GM21529 (cell line): ENCODE results near the gene DENND1C.

Experiments
- ATAC-seq: cut with Tn5 transposase; IDR thresholded peaks from one replicate; pipeline ENCODE4 v1.9.1; 2021; ENCODE audit not compliant: unreplicated experiment

Gene DENND1C

DNA sequence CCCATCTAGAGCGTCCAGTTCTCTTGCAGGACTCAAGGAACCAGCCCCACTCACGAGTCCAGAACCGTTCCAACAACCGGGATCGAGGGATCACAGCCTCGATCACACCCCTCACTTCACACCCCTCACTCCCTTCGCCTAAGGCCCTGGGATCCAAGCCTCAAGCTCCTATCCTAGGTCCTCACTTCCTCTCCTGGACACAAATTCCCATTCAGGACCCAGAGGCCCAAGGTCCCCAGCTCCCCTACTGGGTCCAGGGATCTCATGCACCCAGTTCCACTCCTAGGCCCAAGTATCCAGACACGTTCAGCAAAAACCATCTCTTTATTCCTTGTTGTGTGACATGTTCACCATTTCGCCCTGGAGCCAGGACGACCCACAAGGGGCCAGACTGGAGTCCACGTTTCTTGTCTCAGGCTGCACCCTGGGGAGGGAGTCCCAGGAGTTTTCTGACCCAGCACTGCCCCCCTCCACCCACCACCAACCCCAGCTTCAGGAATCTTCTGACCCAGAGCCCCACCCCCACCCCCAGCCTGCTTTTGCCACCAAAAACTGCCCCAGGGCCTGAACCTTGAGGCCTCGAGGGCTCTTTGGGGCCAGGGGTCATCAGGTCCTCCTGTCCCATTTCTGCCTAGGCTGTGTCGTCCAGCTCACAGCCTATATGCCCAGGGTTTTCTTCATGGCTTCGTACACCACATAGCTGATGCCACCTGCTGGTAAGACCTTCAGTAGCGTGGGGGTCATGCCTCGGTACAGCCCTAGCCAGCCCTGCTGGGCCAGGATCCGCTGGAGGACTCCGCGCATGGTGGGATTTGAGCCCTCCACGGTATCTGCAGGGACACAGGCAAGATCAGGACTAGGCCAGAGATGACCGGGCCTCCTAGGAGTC is 55.6 kb downstream of the DENND1C start:
- ATAC-seq = no peak

DNA sequence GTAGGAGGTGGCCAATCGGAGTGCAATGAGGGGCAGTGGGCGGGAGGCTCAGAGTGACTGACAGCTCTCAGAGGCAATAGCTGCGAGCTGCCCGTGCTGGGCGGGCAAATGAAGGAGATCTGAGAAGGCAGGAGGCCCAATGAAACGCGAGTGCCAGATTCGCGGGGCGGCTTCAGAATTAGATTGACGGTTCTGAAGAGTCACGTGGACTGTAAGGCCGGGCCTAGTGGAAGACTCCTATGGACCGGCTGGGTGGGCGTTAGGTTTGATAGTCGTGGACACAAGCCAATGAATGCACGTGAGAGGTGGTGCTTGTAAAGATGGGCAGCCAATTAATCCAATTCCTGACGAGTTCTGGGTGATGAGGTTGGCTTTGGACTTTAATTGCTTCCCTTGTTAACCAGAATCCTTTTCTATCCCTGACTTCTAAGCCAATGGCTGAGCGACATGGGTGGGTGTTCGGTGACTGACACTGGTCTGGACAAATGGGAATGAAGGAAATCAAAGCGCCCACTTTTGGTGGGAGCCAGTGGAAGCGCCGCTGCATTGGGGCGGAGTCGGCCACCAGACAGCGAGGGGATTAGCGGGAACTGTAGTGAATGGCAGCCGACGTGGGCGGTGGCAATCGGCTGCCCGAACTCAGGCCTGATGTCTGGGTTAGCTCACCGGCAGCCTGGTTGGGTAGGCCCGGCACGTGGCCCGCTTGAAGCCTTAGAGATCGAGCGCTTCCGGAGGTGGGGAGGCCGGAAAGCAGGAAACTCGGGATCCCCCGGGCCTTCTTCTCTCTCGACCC is 56.5 kb downstream of the DENND1C start:
- ATAC-seq = peak; percentile 86

DNA sequence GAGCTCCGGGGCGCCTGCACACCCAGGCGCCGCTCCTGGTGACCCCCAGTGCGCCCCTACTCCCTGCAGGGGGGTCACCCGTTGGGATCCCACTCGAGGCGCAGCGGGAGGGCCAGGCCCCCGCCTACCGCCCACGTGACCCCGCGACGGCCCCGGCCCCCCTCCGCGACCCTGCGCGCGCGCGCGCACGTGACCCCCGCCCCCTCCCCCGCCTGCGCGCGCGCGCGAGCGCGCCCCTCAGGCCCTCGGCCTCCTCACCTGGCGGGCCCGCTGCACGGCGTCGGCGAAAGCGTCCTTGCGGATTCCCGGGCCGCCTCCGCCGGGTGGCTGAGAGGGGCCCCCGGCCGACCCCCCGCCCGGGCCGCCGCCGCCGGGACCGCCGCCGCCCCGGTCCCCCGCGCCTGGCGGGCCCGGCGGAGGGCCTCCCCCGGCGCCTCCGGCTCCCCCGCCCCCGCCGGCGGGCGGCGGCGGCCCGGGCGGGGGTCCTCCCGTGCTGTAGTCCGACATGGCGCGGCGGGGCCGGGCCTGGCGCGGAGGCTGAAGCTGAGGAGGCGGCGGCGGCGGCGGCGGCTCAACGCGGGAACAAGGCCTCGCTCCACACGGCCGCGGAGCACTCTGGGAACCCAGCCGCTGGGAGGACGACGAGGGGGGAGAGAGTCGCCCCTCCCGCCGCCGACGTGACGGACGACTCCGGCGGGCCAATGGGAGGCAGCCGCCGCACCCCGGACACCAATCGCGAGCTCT is 57.2 kb downstream of the DENND1C start, which contains the start of gene KHSRP:
Gene KHSRP, minus strand, starts transcription at position 617 of the 744 bp plus-strand sequence. Its CDS starts 110 bp downstream, at position 507.
- no peak for ATAC-seq

DNA sequence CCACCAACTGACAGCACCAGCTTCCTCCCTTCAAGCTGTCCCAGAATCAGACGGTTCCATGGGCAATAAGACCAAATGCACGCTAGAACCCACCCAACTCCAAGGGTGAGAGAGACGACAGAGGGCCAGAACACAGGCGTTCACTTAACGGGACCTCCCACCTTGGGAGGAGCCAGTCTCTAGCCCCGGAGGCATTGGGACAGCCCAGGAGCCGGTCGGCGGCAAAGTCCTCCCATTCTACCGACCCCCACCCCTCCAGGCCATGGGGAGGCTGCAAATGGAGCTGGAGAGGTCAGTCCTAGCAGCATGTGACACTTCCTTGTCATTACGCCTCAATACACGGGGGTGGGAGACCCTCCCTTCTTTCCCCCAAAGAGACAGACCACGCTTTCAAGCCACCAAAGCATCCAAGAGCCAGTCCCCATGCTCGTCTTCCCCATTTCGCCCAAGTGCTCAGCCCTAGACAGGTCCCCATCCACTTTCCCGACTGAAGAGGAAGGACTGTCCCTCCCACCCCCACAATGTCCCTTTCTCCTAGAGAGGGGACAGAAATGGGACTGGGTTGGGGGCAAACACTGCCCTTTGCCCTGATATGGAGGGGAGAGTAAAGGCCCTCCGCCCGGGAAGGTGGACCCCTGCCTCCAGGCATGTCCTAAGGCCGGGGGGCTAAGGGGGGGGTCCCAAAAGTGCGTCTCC is 57.9 kb downstream of the DENND1C start:
- no peak for ATAC-seq

DNA sequence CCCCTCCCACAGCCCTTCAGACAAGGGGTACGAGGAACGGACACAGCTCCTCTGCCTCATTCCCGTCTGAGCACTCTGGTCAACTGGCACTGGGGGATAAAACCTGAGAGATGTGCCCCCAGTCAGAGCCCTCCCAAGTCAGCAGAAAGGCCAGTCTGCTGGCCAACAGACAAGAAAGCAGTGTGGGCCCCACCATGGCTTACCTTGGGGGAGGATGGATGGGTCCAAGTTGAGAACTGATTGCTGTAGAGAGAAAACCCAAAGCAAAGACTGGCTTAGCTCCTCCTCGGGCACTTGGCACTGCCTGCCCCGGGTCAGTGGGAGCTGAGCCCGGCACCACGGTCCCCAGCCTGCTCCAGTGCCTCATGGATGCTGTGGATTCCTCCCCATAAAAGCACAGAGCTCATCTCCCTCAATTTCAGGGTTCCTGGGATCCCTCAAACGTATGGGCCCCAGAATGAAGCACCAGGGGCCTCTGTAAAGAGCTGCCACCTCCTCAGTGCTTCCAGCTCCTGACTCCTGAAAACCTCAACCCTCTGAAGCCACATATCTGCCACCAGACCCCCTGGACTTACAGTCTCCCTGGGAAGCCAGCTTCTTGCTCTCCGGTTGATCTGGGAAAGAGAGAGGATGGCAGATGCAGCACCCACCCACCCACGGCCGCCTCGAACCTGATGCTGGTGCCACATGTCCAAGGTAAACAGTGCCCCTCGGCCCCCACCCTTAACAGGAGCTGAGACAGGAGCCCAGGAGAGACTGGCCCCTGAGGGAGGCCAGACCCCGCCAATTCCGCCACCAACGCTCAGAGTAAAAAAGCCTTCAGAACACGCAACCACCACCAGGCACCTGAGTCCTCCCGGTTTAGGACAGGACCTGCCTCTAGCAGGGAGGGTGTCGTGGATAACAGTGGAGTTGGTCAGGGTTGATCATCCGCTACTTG is 60.2 kb downstream of the DENND1C start:
- ATAC-seq = no peak

DNA sequence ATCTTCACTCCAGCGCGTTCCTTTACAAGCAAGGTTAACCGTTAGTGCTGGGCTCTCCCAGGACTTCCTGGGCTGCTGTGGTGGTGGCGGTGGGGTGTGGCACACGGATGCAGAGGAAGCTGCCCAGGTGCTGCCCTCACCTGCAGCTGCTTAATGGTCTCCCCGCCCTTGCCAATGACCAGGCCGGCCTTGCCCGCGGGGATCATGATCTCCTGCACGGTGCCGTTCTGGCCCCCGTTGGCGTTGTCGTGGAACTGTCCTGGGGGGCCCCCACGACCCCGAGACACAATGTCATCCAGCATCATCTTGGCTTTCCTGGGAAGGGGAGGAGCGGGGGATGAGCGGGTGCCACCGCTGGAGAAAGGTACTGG is 63.0 kb downstream of the DENND1C start:
- ATAC-seq = no peak

DNA sequence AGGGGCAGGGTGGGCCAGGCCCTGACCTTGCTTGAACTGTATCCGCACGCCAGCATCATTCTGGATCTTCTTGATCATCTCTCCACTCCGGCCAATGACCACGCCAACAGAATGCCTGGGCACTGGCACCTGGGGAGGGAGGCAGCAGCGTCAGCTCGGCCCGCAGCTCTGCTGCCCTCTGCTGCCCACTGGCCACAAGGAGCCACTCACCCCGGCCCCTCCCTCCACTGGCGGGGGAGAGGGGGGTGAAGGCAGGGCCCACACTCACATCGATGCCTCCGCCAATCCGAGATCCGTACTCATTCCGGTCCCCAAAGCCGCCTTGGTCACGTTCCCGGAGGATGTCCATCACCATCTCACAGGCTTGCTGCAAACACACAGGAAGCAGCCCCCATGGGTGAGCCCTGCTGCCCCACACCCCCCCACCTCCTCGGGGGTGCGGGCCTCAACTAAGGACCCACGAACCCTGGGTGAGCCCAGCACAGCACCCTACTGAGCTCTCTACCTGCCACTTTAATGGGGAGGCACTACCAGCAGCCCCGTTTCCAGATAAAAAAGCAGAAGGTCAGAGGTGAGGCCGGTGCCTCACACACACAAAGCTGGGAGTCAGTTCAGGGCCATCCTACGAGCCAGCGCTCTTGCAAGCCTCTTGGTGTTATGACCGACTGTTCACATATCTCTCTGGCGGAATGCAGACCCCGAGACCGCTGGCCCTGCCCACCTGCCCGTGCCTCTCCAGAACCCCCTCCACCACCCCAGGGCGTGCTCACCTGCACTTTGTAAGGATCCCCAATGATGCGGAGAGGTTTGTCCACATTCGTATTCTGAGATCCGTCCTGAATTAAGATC is 63.6 kb downstream of the DENND1C start:
- no peak for ATAC-seq
